ENCODE results near the gene ATP6V1B1.

ATP6V1B1 gene

GRCh38 chr2:70889716-70890037 is 46.0 kb upstream of the ATP6V1B1 start:
- no peak overlapping the region for H3K4me3 ChIP-seq (ENCODE audit: low read depth, low read length)
- in situ Hi-C loops (cut with HindIII; ENCODE audit: low sequenced_read_pairs) = no loop called here
- TF ChIP-seq, protein P1, sequence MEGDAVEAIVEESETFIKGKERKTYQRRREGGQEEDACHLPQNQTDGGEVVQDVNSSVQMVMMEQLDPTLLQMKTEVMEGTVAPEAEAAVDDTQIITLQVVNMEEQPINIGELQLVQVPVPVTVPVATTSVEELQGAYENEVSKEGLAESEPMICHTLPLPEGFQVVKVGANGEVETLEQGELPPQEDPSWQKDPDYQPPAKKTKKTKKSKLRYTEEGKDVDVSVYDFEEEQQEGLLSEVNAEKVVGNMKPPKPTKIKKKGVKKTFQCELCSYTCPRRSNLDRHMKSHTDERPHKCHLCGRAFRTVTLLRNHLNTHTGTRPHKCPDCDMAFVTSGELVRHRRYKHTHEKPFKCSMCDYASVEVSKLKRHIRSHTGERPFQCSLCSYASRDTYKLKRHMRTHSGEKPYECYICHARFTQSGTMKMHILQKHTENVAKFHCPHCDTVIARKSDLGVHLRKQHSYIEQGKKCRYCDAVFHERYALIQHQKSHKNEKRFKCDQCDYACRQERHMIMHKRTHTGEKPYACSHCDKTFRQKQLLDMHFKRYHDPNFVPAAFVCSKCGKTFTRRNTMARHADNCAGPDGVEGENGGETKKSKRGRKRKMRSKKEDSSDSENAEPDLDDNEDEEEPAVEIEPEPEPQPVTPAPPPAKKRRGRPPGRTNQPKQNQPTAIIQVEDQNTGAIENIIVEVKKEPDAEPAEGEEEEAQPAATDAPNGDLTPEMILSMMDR (IDR thresholded peaks at IDR 0.05; ENCODE audit: low read depth, low read length) = no peak
- DNase-seq (ENCODE audit: low read depth, low spot score) = no peak

DNA sequence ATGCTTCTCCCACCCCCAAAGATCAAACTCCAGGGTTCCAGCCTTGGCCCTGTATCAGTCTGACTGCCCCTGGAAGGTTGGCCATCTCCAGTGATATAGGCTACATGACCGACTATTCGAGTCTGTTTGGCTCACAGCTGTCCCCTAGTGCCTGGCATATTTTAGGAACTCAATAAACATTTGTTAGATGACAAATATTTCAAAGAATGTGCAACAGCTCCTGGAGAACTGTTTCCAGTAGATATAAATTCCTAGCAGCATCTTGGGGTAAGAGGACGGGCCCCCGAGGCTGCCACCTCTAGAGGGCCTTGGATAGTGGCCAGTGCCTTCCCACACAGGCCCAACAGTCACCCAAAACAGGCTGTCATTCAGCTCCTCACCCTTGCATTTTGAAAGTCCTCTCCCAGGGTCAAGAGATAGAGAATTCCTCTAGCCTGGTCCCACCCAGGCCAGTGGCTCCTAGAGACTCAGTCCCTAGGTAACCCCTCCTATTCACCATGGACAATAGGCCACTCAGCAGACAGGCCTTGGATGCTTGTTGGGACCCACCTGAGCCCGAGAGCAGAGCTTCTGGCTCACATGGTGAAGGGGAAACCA is 45.1 kb upstream of the ATP6V1B1 start:
- in situ Hi-C loops (cut with HindIII; ENCODE audit: low sequenced_read_pairs) = no loop called here
- H3K4me3 ChIP-seq (ENCODE audit: low read depth, low read length) = no peak overlapping the region
- no peak for DNase-seq (ENCODE audit: low read depth, low spot score)
- TF ChIP-seq, protein P1 (IDR thresholded peaks at IDR 0.05; ENCODE audit: low read depth, low read length) = peak; percentile 0

DNA sequence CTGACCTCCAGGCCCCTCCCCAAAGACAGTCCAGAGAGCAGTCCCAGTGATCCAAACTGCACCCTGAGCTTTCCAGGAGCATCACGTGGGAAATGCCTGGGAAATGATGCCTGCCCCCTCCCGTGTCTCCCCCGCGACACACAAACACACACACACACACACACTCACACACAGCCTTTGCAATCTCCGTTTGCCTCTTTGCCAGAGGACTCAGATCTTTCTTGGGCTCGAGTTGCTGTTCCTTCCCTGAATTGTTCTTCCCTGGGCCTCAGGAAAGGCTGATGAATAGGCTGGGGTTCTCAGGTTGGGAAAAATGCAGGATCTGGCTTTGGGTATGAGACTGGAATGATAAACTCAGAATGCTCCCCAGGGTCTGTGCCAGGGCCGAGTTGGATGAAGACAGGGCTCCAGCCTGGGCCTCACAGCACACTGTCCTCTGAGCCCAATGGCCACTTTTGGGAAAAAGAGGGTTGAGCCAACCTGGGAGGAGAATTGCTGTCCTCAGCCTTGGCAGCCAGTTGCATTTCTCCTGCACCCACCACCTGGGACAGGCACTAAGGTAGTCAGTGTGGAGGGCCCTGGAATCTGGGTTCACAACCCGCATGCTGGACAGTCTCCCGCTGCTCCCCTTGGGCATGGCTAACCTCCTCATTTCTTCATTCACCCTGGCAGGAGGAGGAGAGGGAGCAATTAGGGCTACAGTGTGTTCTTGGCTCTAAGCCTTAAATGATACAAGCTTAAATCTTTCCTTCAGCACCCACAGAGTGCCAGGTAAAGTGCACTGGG is 43.9 kb upstream of the ATP6V1B1 start:
- in situ Hi-C loops (cut with HindIII; ENCODE audit: low sequenced_read_pairs) = no loop called here
- DNase-seq (ENCODE audit: low read depth, low spot score) = no peak
- TF ChIP-seq, protein P1 (IDR thresholded peaks at IDR 0.05; ENCODE audit: low read depth, low read length) = no peak
- H3K4me3 ChIP-seq (ENCODE audit: low read depth, low read length) = no peak overlapping the region

- in situ Hi-C loops (cut with HindIII; ENCODE audit: low sequenced_read_pairs) = no loop called here
- TF ChIP-seq, protein P1 (IDR thresholded peaks at IDR 0.05; ENCODE audit: low read depth, low read length) = no peak
- no peak overlapping the region for H3K4me3 ChIP-seq (ENCODE audit: low read depth, low read length)
- no peak for DNase-seq (ENCODE audit: low read depth, low spot score)
Observed at GRCh38 chr2:70892750-70893149, 43.0 kb upstream of the ATP6V1B1 start.

DNA sequence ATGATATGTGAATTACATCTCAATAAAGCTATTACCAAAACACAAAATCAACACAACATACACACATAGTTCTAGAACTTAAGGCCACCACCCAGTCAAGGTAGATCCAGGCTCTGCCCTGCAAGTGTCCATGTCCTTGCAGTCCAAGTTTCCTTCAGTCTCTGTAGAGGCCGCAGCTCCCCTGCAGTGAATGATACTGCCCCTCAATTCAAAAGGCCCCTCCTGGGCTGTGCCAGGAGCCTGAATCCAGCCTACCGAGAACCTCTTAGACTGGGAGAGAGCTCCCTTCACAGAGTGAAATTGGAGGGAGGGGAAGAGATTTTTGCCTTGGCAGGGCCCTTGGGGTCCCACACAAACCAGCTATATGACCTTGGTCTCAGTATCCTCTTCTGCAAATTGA is 42.5 kb upstream of the ATP6V1B1 start:
- in situ Hi-C loops (cut with HindIII; ENCODE audit: low sequenced_read_pairs) = no loop called here
- DNase-seq (ENCODE audit: low read depth, low spot score) = no peak
- no peak overlapping the region for H3K4me3 ChIP-seq (ENCODE audit: low read depth, low read length)
- TF ChIP-seq, protein P1 (IDR thresholded peaks at IDR 0.05; ENCODE audit: low read depth, low read length) = no peak

GRCh38 chr2:70894765-70895164 is 40.9 kb upstream of the ATP6V1B1 start:
- DNase-seq (ENCODE audit: low read depth, low spot score) = no peak
- no peak overlapping the region for H3K4me3 ChIP-seq (ENCODE audit: low read depth, low read length)
- TF ChIP-seq, protein P1 (IDR thresholded peaks at IDR 0.05; ENCODE audit: low read depth, low read length) = no peak
- in situ Hi-C loops (cut with HindIII; ENCODE audit: low sequenced_read_pairs) = no loop called here

Data from astrocyte of the spinal cord (primary cell).